HEK293 (cell line): ENCODE measurements around the gene CKB.

Experiments used
- CTCF ChIA-PET: fragments of 350-600 bp; formaldehyde crosslinking; extraction: SDS; loops from one replicate; lab custom pipeline; 2021; ENCODE audit warnings: antibody characterized with exemption; lab: Yijun Ruan, JAX
- POLR2A ChIA-PET: fragments of 300-600 bp; formaldehyde crosslinking; extraction: SDS; loops from one replicate; lab custom pipeline; 2020; ENCODE audit warnings: antibody characterized with exemption, inconsistent platforms; lab: Yijun Ruan, JAX
- H3K27ac ChIP-seq: fragments of 200-500 bp; sonication (Bioruptor generic); 2 replicates; pipeline ENCODE4 v1.5.1; 2014; ENCODE audit warnings: low read depth, low read length, control low read depth, inconsistent platforms; ENCODE audit errors: extremely low read depth
- H3K36me3 ChIP-seq, 2 experiments: fragments of 200-500 bp in 1 of 2; sonication (Bioruptor generic) in 1 of 2; 1 replicate in 1 of 2; 2 replicates in 1 of 2; pipeline ENCODE4 v1.5.1; 2014 to 2017; ENCODE audit warnings: inconsistent platforms in 2 of 2, low read length in 2 of 2; ENCODE audit not compliant: control insufficient read depth in 2 of 2, insufficient read depth in 1 of 2
- H3K4me1 ChIP-seq: fragments of 200-500 bp; sonication (Bioruptor generic); 2 replicates; pipeline ENCODE4 v1.5.1; 2014; ENCODE audit warnings: mild to moderate bottlenecking, low read length, inconsistent platforms; ENCODE audit not compliant: control insufficient read depth, insufficient read depth
- H3K4me3 ChIP-seq: 2 replicates; pipeline ENCODE4 v1.5.1; 2011; ENCODE audit warnings: low read depth, mild to moderate bottlenecking, control low read depth, low read length, moderate library complexity
- H3K9me3 ChIP-seq: fragments of 200-500 bp; sonication (Bioruptor generic); 2 replicates; pipeline ENCODE4 v1.5.1; 2014; ENCODE audit warnings: low read depth, low read length, inconsistent platforms; ENCODE audit not compliant: control insufficient read depth, insufficient read depth
- EGR2 ChIP-seq: fragments of 450-650 bp; formaldehyde crosslinking; IDR thresholded peaks from 2 replicates; pipeline ENCODE4 v1.5.1; 2016; ENCODE audit warnings: low read depth, missing biosample characterization, missing genetic modification characterization
- GFI1B ChIP-seq: fragments of 450-650 bp; formaldehyde crosslinking; IDR thresholded peaks from 2 replicates; pipeline ENCODE4 v1.5.1; 2016; ENCODE audit warnings: missing biosample characterization, missing genetic modification characterization
- KLF1 ChIP-seq: fragments of 450-650 bp; formaldehyde crosslinking; IDR thresholded peaks from 2 replicates; pipeline ENCODE4 v1.5.1; 2016; ENCODE audit warnings: missing biosample characterization, missing genetic modification characterization
- MEIS1 ChIP-seq: sonication (generic); formaldehyde crosslinking; IDR thresholded peaks from 2 replicates; pipeline ENCODE4 v1.8.1; 2022; ENCODE audit warnings: missing genetic modification reagents, mild to moderate bottlenecking, borderline replicate concordance
- TRIM28 ChIP-seq: IDR thresholded peaks from 2 replicates; pipeline ENCODE4 v1.6.1; 2011; ENCODE audit warnings: low read length, control low read depth, borderline replicate concordance
- ZNF114 ChIP-seq: fragments of 450-650 bp; formaldehyde crosslinking; IDR thresholded peaks from 2 replicates; pipeline ENCODE4 v1.5.0; 2017; ENCODE audit warnings: missing biosample characterization, missing genetic modification characterization
- ZNF133 ChIP-seq: fragments of 450-650 bp; formaldehyde crosslinking; IDR thresholded peaks from 2 replicates; pipeline ENCODE4 v1.5.1; 2016; ENCODE audit warnings: missing biosample characterization, missing genetic modification characterization
- ZNF2 ChIP-seq: fragments of 450-650 bp; formaldehyde crosslinking; IDR thresholded peaks from 2 replicates; pipeline ENCODE4 v1.5.1; 2016; ENCODE audit warnings: missing biosample characterization, missing genetic modification characterization
- ZNF335 ChIP-seq: fragments of 450-650 bp; formaldehyde crosslinking; conservative IDR thresholded peaks from 2 replicates; pipeline ENCODE4 v1.5.1; 2016; ENCODE audit warnings: missing biosample characterization, missing genetic modification characterization
- ZNF366 ChIP-seq: fragments of 450-650 bp; formaldehyde crosslinking; conservative IDR thresholded peaks from 2 replicates; pipeline ENCODE4 v1.5.1; 2016; ENCODE audit warnings: missing biosample characterization, missing genetic modification characterization
- ZNF549 ChIP-seq: fragments of 450-650 bp; IDR thresholded peaks from 2 replicates; pipeline ENCODE4 v1.5.1; 2018; ENCODE audit warnings: missing biosample characterization, missing genetic modification characterization, mild to moderate bottlenecking, inconsistent platforms, moderate library complexity
- ZNF561 ChIP-seq: fragments of 450-650 bp; IDR thresholded peaks from 2 replicates; pipeline ENCODE4 v1.5.1; 2018; ENCODE audit warnings: missing biosample characterization, missing genetic modification characterization, borderline replicate concordance
- ZNF600 ChIP-seq: fragments of 450-650 bp; formaldehyde crosslinking; IDR thresholded peaks from 2 replicates; pipeline ENCODE4 v1.5.1; 2016; ENCODE audit warnings: missing biosample characterization, missing genetic modification characterization
- ZNF654 ChIP-seq: fragments of 450-650 bp; formaldehyde crosslinking; IDR thresholded peaks from 2 replicates; pipeline ENCODE4 v1.5.1; 2016; ENCODE audit warnings: low read depth, missing biosample characterization, missing genetic modification characterization
- ZNF660 ChIP-seq: fragments of 450-650 bp; IDR thresholded peaks from 2 replicates; pipeline ENCODE4 v1.5.1; 2018; ENCODE audit warnings: missing biosample characterization, mild to moderate bottlenecking, missing genetic modification characterization
- ZNF843 ChIP-seq: fragments of 450-650 bp; formaldehyde crosslinking; IDR thresholded peaks from 2 replicates; pipeline ENCODE4 v1.5.1; 2016; ENCODE audit warnings: missing biosample characterization, missing genetic modification characterization
- ZSCAN30 ChIP-seq: fragments of 450-650 bp; IDR thresholded peaks from 2 replicates; pipeline ENCODE4 v1.5.1; 2018; ENCODE audit warnings: missing biosample characterization, mild to moderate bottlenecking, missing genetic modification characterization, moderate library complexity
- ZXDB ChIP-seq: fragments of 450-650 bp; formaldehyde crosslinking; IDR thresholded peaks from 2 replicates; pipeline ENCODE4 v1.5.1; 2016; ENCODE audit warnings: missing biosample characterization, missing genetic modification characterization
- TF ChIP-seq, protein P1 (sequence below): fragments of 450-650 bp; formaldehyde crosslinking; IDR thresholded peaks from 2 replicates; pipeline ENCODE4 v1.5.1; 2016; ENCODE audit warnings: missing biosample characterization, missing genetic modification characterization
- TF ChIP-seq, protein P2 (sequence below): fragments of 450-650 bp; formaldehyde crosslinking; conservative IDR thresholded peaks from 2 replicates; pipeline ENCODE4 v1.5.1; 2016; ENCODE audit warnings: low read depth, missing biosample characterization, missing genetic modification characterization
- TF ChIP-seq, protein P3 (sequence below): fragments of 450-650 bp; formaldehyde crosslinking; IDR thresholded peaks from 2 replicates; pipeline ENCODE4 v1.5.1; 2017; ENCODE audit warnings: missing biosample characterization, missing genetic modification characterization

The CKB gene

DNA sequence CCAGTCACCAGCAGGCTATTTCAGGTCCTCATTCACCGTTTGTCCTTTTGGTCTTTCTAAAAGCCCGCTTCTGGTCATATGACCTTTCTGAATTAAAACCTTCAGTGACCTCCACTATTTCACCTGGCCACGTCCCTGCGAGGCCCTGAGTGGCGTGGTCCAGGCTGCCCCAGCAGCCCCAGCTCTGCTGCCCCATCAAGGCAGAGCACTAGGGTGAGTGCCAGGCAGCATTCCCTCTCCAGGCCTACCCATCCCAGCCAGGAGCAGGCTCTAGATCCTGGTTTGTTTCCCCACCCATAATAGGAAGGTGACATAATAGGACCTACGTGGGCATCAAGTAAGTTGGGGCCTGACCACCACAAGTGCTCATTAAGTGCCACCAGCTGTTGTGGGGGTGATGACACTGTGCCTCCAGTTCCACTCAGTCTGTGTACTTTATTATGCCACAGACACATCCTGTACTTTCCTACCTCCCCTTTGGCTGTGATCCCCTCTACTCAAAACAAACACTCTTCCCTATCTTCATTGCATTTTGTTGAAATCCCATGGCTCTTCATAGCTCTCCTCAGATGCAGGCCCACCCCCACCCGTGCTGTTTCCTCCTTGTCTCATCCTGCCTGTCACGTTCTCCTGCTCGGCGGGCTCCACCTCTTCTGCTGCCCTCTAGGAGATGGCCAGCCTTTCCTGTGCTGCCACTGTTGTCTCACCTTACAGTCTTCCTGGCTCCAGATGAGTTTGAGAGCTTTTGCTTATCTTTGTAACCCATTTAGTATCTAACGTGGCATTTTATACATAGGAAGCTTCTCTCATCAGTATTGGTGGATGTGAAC lies 21.4 kb downstream of the CKB start:
- CTCF ChIA-PET, result interaction anchor here (0.7 to 3.8 kb wide), 8 partner anchors 9 to 1330 kb away, joined by 3 to 19 read pairs (median 10); no protein-coding TSS in a partner anchor
- Histone ChIP-seq H3K9me3 (no peaks in the 10 kb centered on the region), H3K27ac (no peak overlapping the region), H3K4me3 (no peak overlapping the region), H3K36me3 (peaks cover 32 to 67% of the 10 kb centered on the region in 2 experiments)
- TF ChIP-seq ZNF843 (tag by site-specific recombination) (no peak), EGR2 (tag by site-specific recombination) (peak; percentile 13; the same call in 1 of the 2 replicates), ZNF660 (tag by site-specific recombination) (no peak), ZNF114 (tag by site-specific recombination) (no peak), MEIS1 (no peak), GFI1B (tag by site-specific recombination) (no peak)
- TF ChIP-seq, all 188 proteins: peak for 1
- no peaks in the 10 kb centered on the region for H3K4me1 ChIP-seq
- POLR2A ChIA-PET, result interaction anchor here (0.8 kb wide), 1 partner anchor 117 kb away, joined by 5 read pairs; no protein-coding TSS in a partner anchor

DNA sequence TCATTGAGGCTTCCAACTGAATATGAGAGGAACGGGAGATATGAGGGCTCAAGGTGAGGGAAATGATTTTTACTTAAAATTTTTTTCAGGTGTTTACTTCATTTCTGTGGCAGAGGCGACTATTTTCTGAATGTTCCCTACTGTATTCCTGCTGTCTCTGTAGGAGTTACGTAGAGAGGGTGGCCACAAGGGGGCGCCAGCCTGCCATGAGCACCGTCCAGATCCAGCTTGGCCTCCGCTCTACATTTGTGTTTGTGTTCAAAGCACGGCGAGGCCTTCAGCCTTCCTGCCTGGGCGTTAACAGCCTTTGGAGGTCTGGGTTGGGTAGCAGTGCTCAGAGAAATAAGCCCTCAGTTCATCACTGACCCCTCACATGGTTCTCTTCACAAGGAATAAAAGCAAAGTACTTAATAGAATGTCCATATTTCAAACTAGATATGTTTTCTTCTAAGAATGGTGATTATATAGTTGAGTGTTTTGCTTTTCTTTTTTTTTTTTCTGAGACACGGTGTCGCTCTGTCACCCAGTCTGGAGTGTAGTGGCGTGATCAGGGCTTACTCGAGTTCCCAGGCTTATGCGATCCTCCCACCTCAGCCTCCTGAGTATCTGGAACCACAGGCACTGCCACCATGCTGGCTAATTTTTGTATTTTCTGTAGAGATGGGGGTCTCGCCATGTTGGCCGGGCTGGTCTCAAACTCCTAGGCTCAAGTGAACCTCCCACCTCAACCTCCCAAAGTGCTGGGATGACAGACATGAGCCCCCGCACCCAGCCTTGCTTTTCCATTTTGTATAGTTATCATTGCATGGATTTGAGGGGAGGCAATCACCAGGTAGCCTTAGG lies 22.3 kb downstream of the CKB start:
- peaks cover 35 to 68% of the 10 kb centered on the region in 2 experiments for H3K36me3 ChIP-seq

DNA sequence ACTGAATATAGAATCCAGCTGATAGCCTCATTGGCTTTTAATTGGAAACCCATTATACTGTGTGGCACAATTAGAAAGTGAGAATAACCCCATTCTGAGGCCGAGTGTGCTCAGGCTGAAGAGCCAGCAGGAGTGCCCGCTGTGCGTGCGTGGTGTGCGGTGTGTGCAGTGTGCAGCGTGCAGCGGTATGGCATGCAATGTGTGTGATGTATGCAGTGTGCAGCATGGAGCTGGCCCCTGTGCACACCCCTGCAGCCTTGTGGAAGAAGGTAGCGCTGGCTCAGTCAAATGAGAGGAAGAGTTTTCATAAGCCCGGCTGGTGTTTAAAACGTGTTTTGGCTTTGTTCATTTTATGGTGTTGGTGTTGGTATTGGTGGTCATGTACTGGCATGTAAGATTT lies 22.9 kb downstream of the CKB start:
- POLR2A ChIA-PET, result no interaction called here

More for the DNA sequence above, 22.3 kb downstream of the CKB start:
- TF ChIP-seq ZSCAN30 (tag by site-specific recombination) (peak; percentile 82), ZNF600 (tag by site-specific recombination) (peak; percentile 69), ZNF654 (tag by site-specific recombination) (peak; percentile 79), ZNF2 (tag by site-specific recombination) (0 out of 2 replicates have a peak, but pooled peaks have one; percentile 51), TRIM28 (no peak), ZNF366 (tag by site-specific recombination) (0 out of 2 replicates have a peak, but pooled peaks have one; percentile 47), KLF1 (no peak), ZNF660 (tag by site-specific recombination) (peak; percentile 81; the same call in 1 of the 2 replicates), ZNF335 (tag by site-specific recombination) (0 out of 2 replicates have a peak, but pooled peaks have one; percentile 15), ZNF561 (no peak), ZXDB (tag by site-specific recombination) (0 out of 2 replicates have a peak, but pooled peaks have one; percentile 19), ZNF133 (tag by site-specific recombination) (no peak), ZNF549 (tag by site-specific recombination) (no peak)
- TF ChIP-seq, protein P1, sequence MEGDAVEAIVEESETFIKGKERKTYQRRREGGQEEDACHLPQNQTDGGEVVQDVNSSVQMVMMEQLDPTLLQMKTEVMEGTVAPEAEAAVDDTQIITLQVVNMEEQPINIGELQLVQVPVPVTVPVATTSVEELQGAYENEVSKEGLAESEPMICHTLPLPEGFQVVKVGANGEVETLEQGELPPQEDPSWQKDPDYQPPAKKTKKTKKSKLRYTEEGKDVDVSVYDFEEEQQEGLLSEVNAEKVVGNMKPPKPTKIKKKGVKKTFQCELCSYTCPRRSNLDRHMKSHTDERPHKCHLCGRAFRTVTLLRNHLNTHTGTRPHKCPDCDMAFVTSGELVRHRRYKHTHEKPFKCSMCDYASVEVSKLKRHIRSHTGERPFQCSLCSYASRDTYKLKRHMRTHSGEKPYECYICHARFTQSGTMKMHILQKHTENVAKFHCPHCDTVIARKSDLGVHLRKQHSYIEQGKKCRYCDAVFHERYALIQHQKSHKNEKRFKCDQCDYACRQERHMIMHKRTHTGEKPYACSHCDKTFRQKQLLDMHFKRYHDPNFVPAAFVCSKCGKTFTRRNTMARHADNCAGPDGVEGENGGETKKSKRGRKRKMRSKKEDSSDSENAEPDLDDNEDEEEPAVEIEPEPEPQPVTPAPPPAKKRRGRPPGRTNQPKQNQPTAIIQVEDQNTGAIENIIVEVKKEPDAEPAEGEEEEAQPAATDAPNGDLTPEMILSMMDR (tag by site-specific recombination), result peak; percentile 81
- POLR2A ChIA-PET, result no interaction called here
- Histone ChIP-seq H3K27ac (no peak overlapping the region), H3K4me3 (no peak overlapping the region), H3K9me3 (no peaks in the 10 kb centered on the region), H3K4me1 (no peaks in the 10 kb centered on the region)
- CTCF ChIA-PET, result interaction anchor here (0.6 to 3.8 kb wide), 15 partner anchors 8 to 192 kb away, joined by 3 to 25 read pairs (median 5); no protein-coding TSS in a partner anchor

More for the DNA sequence above, 22.9 kb downstream of the CKB start:
- no peaks in the 10 kb centered on the region for H3K9me3 ChIP-seq
- TF ChIP-seq, protein P2, sequence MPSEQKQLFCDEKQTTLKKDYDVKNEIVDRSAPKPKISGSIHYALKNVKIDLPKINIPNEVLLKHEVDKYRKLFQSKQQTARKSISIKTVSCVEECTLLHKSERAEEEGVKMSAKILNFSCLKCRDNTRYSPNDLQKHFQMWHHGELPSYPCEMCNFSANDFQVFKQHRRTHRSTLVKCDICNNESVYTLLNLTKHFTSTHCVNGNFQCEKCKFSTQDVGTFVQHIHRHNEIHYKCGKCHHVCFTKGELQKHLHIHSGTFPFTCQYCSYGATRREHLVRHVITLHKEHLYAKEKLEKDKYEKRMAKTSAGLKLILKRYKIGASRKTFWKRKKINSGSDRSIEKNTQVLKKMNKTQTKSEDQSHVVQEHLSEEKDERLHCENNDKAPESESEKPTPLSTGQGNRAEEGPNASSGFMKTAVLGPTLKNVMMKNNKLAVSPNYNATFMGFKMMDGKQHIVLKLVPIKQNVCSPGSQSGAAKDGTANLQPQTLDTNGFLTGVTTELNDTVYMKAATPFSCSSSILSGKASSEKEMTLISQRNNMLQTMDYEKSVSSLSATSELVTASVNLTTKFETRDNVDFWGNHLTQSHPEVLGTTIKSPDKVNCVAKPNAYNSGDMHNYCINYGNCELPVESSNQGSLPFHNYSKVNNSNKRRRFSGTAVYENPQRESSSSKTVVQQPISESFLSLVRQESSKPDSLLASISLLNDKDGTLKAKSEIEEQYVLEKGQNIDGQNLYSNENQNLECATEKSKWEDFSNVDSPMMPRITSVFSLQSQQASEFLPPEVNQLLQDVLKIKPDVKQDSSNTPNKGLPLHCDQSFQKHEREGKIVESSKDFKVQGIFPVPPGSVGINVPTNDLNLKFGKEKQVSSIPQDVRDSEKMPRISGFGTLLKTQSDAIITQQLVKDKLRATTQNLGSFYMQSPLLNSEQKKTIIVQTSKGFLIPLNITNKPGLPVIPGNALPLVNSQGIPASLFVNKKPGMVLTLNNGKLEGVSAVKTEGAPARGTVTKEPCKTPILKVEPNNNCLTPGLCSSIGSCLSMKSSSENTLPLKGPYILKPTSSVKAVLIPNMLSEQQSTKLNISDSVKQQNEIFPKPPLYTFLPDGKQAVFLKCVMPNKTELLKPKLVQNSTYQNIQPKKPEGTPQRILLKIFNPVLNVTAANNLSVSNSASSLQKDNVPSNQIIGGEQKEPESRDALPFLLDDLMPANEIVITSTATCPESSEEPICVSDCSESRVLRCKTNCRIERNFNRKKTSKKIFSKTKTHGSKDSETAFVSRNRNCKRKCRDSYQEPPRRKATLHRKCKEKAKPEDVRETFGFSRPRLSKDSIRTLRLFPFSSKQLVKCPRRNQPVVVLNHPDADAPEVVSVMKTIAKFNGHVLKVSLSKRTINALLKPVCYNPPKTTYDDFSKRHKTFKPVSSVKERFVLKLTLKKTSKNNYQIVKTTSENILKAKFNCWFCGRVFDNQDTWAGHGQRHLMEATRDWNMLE, result no peak
- TF ChIP-seq, protein P3, sequence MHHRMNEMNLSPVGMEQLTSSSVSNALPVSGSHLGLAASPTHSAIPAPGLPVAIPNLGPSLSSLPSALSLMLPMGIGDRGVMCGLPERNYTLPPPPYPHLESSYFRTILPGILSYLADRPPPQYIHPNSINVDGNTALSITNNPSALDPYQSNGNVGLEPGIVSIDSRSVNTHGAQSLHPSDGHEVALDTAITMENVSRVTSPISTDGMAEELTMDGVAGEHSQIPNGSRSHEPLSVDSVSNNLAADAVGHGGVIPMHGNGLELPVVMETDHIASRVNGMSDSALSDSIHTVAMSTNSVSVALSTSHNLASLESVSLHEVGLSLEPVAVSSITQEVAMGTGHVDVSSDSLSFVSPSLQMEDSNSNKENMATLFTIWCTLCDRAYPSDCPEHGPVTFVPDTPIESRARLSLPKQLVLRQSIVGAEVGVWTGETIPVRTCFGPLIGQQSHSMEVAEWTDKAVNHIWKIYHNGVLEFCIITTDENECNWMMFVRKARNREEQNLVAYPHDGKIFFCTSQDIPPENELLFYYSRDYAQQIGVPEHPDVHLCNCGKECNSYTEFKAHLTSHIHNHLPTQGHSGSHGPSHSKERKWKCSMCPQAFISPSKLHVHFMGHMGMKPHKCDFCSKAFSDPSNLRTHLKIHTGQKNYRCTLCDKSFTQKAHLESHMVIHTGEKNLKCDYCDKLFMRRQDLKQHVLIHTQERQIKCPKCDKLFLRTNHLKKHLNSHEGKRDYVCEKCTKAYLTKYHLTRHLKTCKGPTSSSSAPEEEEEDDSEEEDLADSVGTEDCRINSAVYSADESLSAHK (tag by site-specific recombination), result peak; percentile 24; the same call in 1 of the 2 replicates
- TF ChIP-seq ZNF600 (tag by site-specific recombination), result peak; percentile 82
- H3K36me3 ChIP-seq, result peaks cover 41 to 67% of the 10 kb centered on the region in 2 experiments
- CTCF ChIA-PET, result interaction anchor here (0.5 to 3.8 kb wide), 14 partner anchors 9 to 172 kb away, joined by 3 to 25 read pairs (median 4); no protein-coding TSS in a partner anchor
- H3K27ac ChIP-seq, result no peak overlapping the region
- H3K4me3 ChIP-seq, result no peak overlapping the region
- H3K4me1 ChIP-seq, result no peaks in the 10 kb centered on the region
